Chondrocyte (in vitro differentiated cells): ENCODE measurements around the gene PTPRN2. TPM values are rescaled to one million over a fixed set of nuclear protein-coding genes. Genes with fewer than 3 reads are reported as not detected.

ENCODE experiments used
- DNase-seq: peaks from one replicate; pipeline ENCODE4 v3.0.0; 2021; ENCODE audit warnings: mixed read lengths, low spot score
- H3K27ac Mint-ChIP-seq: one replicate; pipeline ENCODE4 v1.8.0; 2021; ENCODE audit warnings: mild to moderate bottlenecking, moderate library complexity, mixed read lengths; ENCODE audit not compliant: unreplicated experiment
- H3K27me3 Mint-ChIP-seq: 2 replicates; pipeline ENCODE4 v1.8.0; 2021; ENCODE audit warnings: low read depth, mixed read lengths
- H3K36me3 Mint-ChIP-seq: 2 replicates; pipeline ENCODE4 v1.8.0; 2021; ENCODE audit warnings: low read depth, mixed read lengths
- H3K4me1 Mint-ChIP-seq: 2 replicates; pipeline ENCODE4 v1.8.0; 2021; ENCODE audit warnings: low read depth, mild to moderate bottlenecking, mixed read lengths
- H3K4me3 Mint-ChIP-seq: one replicate; pipeline ENCODE4 v1.8.0; 2021; ENCODE audit warnings: mild to moderate bottlenecking, moderate library complexity, mixed read lengths; ENCODE audit not compliant: unreplicated experiment
- H3K9me3 Mint-ChIP-seq: 2 replicates; pipeline ENCODE4 v1.8.0; 2021; ENCODE audit warnings: low read depth, mixed read lengths
- total RNA-seq: library from RNA; stranded (reverse); gene quantifications from 3 replicates; pipeline ENCODE4 v1.2.1, GENCODE V29; 2021
- TF ChIP-seq, protein P1 (sequence below): fragments of 200-600 bp; sonication (generic); IDR thresholded peaks from 2 replicates; pipeline ENCODE4 v1.5.0; 2021; ENCODE audit warnings: antibody characterized with exemption, mild to moderate bottlenecking, moderate library complexity

PTPRN2 gene
- total RNA-seq, 1 donor from 2014 or later: 0.30 TPM

DNA sequence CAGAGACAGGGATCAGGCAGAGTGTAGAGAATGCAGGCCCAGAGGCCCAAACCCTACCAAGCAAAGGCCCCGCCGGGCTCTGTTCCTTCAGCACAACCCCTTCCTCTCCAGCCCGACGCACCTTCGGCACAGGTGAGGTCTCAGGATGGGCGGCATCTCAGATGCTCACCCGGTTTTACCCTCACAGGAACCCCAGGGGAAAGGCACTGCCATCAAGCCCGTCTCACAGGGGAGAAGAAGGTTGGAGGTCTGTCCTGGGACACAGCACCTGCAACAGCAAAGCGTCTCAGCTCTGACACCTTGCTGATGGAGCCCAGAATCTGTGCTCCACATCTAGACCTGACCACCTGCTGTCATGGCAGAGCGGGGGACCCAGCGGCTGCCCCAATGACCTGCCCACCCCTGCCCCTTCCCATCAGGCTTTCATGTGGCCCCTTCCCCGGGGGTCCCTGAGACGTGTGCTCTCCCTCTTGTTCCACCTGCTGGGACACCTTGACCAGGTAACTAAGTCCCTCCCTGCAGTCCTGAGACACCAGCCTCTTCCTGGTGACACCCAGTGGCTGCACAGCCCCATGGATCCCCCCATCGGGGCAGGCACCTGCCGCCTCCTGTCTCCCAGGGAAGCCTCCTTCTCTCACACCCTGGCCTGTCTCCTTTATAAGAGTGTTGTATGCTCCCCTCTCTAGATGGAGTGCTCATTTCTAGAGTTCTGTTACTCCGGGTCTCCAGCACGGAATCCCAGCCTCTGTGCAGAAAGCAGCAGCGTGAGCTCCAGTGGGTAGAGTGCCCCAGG is 935.3 kb downstream of the PTPRN2 start:
- no peaks in the 10 kb centered on the region for H3K4me1 Mint-ChIP-seq
- no peaks in the 10 kb centered on the region for H3K9me3 Mint-ChIP-seq
- H3K4me3 Mint-ChIP-seq: no peak overlapping the region
- peak; percentile 84 for DNase-seq
- peaks cover 4% of the 10 kb centered on the region for H3K27me3 Mint-ChIP-seq
- TF ChIP-seq, protein P1, sequence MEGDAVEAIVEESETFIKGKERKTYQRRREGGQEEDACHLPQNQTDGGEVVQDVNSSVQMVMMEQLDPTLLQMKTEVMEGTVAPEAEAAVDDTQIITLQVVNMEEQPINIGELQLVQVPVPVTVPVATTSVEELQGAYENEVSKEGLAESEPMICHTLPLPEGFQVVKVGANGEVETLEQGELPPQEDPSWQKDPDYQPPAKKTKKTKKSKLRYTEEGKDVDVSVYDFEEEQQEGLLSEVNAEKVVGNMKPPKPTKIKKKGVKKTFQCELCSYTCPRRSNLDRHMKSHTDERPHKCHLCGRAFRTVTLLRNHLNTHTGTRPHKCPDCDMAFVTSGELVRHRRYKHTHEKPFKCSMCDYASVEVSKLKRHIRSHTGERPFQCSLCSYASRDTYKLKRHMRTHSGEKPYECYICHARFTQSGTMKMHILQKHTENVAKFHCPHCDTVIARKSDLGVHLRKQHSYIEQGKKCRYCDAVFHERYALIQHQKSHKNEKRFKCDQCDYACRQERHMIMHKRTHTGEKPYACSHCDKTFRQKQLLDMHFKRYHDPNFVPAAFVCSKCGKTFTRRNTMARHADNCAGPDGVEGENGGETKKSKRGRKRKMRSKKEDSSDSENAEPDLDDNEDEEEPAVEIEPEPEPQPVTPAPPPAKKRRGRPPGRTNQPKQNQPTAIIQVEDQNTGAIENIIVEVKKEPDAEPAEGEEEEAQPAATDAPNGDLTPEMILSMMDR: no peak
- H3K36me3 Mint-ChIP-seq: no peaks in the 10 kb centered on the region
- no peak overlapping the region for H3K27ac Mint-ChIP-seq

DNA sequence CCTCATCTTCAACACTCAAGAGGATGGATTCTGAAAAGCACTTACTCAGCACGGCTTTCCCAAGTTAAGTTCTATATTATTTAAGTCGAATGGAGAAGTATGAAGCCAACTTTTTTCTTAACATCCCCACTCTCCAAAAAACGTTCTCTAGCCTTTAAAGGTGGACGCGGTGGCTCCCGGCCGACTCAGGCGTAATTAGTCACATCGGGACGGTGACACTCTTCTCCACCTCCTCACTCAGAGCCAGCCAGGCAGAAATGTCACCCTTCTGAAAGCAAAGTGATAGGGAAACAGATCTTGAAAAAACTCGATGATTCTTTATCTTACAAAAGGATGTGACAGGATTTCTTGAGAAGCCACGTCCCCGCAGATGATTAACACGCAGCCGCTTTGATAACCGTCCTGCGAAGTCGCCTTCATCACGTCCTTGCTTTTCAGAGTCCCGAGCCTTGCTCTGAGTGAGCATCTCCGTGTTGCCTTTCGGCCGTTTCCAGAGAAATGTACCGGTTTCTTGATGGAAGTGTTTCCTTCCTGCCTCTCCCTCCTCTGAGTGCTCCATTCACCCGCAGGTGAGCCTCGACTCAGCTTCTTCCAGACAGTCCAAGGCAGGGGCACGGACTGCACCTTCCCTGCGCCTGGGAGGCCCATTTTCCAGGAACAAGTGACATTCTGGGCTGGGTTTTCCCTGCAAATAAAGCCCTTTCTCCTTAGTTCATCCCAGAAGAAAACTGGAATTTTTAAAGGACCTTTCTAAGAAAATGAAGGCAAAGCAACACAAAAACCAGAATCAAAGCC is 936.1 kb downstream of the PTPRN2 start:
- H3K36me3 Mint-ChIP-seq: no peaks in the 10 kb centered on the region
- TF ChIP-seq, protein P1: no peak
- no peaks in the 10 kb centered on the region for H3K9me3 Mint-ChIP-seq
- H3K27me3 Mint-ChIP-seq: peaks cover 4% of the 10 kb centered on the region
- no peak for DNase-seq
- no peak overlapping the region for H3K4me3 Mint-ChIP-seq
- H3K27ac Mint-ChIP-seq: no peak overlapping the region
- H3K4me1 Mint-ChIP-seq: no peaks in the 10 kb centered on the region

DNA sequence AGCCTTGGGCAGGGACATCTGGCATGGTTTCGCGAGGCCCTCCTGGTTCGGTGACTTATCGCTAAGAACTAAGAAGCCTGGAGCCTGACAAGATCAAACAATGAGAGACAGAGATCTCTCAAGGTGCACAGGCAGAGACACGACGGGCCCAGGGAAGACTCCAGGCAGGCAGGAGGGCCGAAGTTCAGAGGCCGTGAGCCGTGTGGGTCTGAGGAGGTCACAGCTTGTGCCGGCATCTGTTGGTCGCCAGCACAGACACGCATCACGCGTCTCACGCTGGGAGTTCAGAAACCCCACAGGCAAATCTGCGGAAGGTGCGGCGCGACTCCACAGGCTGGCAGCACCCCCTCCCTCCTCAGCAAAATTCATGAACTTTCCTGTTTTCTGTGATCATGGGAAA is 936.8 kb downstream of the PTPRN2 start:
- Mint-ChIP-seq H3K4me3 (no peak overlapping the region), H3K9me3 (no peaks in the 10 kb centered on the region), H3K4me1 (no peaks in the 10 kb centered on the region), H3K36me3 (no peaks in the 10 kb centered on the region), H3K27me3 (peaks cover 4% of the 10 kb centered on the region), H3K27ac (no peak overlapping the region)
- TF ChIP-seq, protein P1: no peak
- no peak for DNase-seq

DNA sequence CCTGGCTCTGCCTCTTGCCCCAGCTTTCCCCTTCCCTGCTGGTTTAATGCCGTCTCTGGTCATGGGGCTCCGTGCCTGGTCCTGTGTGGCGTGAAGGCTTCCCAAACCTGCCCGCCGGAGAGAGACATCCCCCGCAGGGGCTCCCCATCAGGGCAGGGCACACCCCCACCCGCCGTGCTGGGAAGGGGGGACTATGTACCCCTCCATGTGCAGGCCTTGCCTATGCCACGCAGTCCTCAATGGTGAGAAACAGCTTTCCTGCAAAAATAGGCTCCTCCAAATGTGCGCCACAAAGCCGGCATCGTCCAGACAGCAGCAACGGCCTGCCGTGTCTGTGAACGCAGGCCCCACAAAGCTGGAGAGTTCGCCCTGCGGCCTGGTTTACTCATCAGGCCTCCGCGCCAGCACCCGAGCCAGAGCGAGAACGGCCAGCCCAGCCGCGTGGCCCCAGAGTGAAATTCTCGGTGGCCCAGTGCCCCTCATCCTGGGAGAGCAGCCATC is 937.4 kb downstream of the PTPRN2 start:
- Mint-ChIP-seq H3K4me3 (no peak overlapping the region), H3K4me1 (no peaks in the 10 kb centered on the region), H3K27me3 (peaks cover 4% of the 10 kb centered on the region), H3K9me3 (no peaks in the 10 kb centered on the region), H3K27ac (no peak overlapping the region), H3K36me3 (no peaks in the 10 kb centered on the region)
- TF ChIP-seq, protein P1: no peak
- peak; percentile 82 for DNase-seq

DNA sequence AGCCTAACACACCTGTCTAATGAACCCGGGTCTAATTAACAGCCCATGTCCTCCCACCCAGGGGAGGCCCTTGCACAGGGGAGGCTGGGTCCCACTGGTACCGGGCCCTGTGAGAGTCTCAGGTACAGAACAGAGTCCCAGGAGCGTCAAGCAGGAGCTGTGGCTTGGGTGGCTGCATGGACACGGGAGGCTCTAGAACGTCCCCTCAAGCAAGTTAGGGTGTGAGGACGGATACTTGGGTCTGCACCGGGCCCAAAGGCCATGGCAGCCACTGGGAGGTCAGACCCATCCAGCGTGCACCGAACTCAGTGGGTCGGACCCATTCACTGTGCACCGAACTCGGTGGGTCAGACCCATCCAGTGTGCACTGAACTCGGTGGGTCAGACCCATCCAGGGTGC is 941.1 kb downstream of the PTPRN2 start:
- Mint-ChIP-seq H3K4me3 (no peak overlapping the region), H3K27ac (no peak overlapping the region), H3K9me3 (peaks cover 12% of the 10 kb centered on the region), H3K27me3 (peaks cover 2% of the 10 kb centered on the region), H3K4me1 (no peaks in the 10 kb centered on the region), H3K36me3 (no peaks in the 10 kb centered on the region)
- TF ChIP-seq, protein P1: no peak
- no peak for DNase-seq
